Measurements from ENCODE around the gene GOLM1. TPM values are rescaled to one million over a fixed set of nuclear protein-coding genes. Genes with fewer than 3 reads are reported as not detected.

The GOLM1 gene
- total RNA-seq, 1 donor from 2014 or later: 0.80 TPM

DNA sequence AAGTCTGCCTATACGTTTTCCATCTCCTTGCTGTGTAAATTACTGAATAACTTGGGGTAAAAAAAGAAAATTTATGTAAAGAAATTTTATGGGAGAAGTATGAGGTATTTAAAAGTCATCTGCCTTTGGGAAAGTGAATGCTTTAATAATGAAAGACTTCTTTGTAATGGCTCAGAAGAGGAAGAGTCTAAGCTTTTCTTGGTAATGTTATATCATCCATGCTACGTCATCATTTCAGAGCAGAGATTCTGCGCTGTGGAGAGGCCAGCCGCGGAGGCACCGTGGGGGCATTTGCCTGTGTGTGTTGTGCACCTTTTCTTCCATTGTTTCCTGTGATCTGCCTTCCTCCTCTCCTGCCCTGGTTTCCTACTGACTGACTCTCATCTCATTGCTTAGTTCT lies 78.2 kb downstream of the GOLM1 start:
- ATAC-seq (ENCODE audit: low read depth): no peak
- DNase-seq: no peak
- POLR2A ChIA-PET: no interaction called here
- no peaks in the 10 kb centered on the region for H3K27me3 Mint-ChIP-seq
- intact Hi-C loops (cut with micrococcal nuclease): no loop called here
- no peak for TF ChIP-seq CTCF (IDR thresholded peaks at IDR 0.05)
- H3K36me3 Mint-ChIP-seq (ENCODE audit: low read depth): peaks cover 87% of the 10 kb centered on the region
- CTCF ChIA-PET: no interaction called here
- H3K9me3 Mint-ChIP-seq: no peaks in the 10 kb centered on the region
- no peak overlapping the region for H3K4me3 Mint-ChIP-seq
- H3K4me1 Mint-ChIP-seq: no peaks in the 10 kb centered on the region
- H3K27ac Mint-ChIP-seq: no peak overlapping the region

- Mint-ChIP-seq H3K4me1 (no peaks in the 10 kb centered on the region), H3K27me3 (no peaks in the 10 kb centered on the region), H3K27ac (no peak overlapping the region), H3K36me3 (ENCODE audit: low read depth) (peaks cover 83% of the 10 kb centered on the region), H3K9me3 (no peaks in the 10 kb centered on the region), H3K4me3 (no peak overlapping the region)
- POLR2A ChIA-PET: no interaction called here
- intact Hi-C loops (cut with micrococcal nuclease): no loop called here
- ATAC-seq (ENCODE audit: low read depth) (no peak), DNase-seq (no peak)
- CTCF ChIA-PET: no interaction called here
- no peak for TF ChIP-seq CTCF (IDR thresholded peaks at IDR 0.05)
Measured at GRCh38 chr9:86020731-86021130, 78.6 kb downstream of the GOLM1 start.

- peaks cover 67% of the 10 kb centered on the region for H3K36me3 Mint-ChIP-seq (ENCODE audit: low read depth)
- no peak for TF ChIP-seq CTCF (IDR thresholded peaks at IDR 0.05)
- intact Hi-C loops (cut with micrococcal nuclease): no loop called here
- no peaks in the 10 kb centered on the region for H3K4me1 Mint-ChIP-seq
- H3K27ac Mint-ChIP-seq: no peak overlapping the region
- ATAC-seq (ENCODE audit: low read depth) (no peak), DNase-seq (no peak)
- CTCF ChIA-PET: no interaction called here
- H3K27me3 Mint-ChIP-seq: no peaks in the 10 kb centered on the region
- POLR2A ChIA-PET: no interaction called here
- no peak overlapping the region for H3K4me3 Mint-ChIP-seq
- H3K9me3 Mint-ChIP-seq: peaks cover 4% of the 10 kb centered on the region
Measured at GRCh38 chr9:86009133-86009532, 90.2 kb downstream of the GOLM1 start.

- intact Hi-C loops (cut with micrococcal nuclease): no loop called here
- no peak for DNase-seq
- no peaks in the 10 kb centered on the region for H3K4me1 Mint-ChIP-seq
- H3K9me3 Mint-ChIP-seq: peaks cover 4% of the 10 kb centered on the region
- TF ChIP-seq CTCF (IDR thresholded peaks at IDR 0.05): no peak
- H3K27me3 Mint-ChIP-seq: no peaks in the 10 kb centered on the region
- no peak for ATAC-seq (ENCODE audit: low read depth)
- H3K36me3 Mint-ChIP-seq (ENCODE audit: low read depth): peaks cover 83% of the 10 kb centered on the region
- ChIA-PET CTCF (no interaction called here), POLR2A (no interaction called here)
- H3K4me3 Mint-ChIP-seq: no peak overlapping the region
- no peak overlapping the region for H3K27ac Mint-ChIP-seq
Measured at GRCh38 chr9:86005253-86005775, 94.0 kb downstream of the GOLM1 start.

DNA sequence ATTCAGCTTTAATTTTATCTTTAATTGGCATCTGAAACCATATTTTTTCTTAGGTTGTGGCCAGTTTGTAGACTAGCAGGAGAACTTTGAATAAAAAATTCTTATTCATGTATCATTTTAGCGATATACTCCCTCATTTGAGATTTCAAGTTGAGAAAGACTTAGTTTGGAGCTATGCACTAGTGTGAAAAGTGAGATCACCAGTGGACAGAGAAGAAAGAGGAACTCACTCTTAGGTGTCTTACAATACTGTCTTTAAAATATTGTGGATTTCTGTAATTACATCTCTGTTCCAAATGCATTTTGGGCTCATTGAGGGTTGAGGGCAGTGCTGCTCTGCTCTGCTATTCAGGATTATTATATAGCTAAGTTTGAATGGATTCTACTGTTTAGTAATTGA lies 103.8 kb downstream of the GOLM1 start:
- no peak for ATAC-seq (ENCODE audit: low read depth)
- DNase-seq: no peak
- Mint-ChIP-seq H3K4me1 (peaks cover 2% of the 10 kb centered on the region), H3K9me3 (no peaks in the 10 kb centered on the region), H3K36me3 (ENCODE audit: low read depth) (peaks cover 67% of the 10 kb centered on the region), H3K4me3 (no peak overlapping the region), H3K27me3 (no peaks in the 10 kb centered on the region), H3K27ac (no peak overlapping the region)
- POLR2A ChIA-PET: interaction anchor here (1.0 kb wide), 1 partner anchor 20 kb away, joined by 3 read pairs; no protein-coding TSS in a partner anchor
- no peak for TF ChIP-seq CTCF (IDR thresholded peaks at IDR 0.05)
- intact Hi-C loops (cut with micrococcal nuclease): no loop called here
- CTCF ChIA-PET: no interaction called here
